ENCODE measurements around the gene PLEKHG5.

GRCh38 chr1:6463120-6463412 lies 28.4 kb downstream of the PLEKHG5 start:
- no peak for TF ChIP-seq POLR2AphosphoS5 (IDR thresholded peaks at IDR 0.05; ENCODE audit: low read length)
- TF ChIP-seq GABPA (IDR thresholded peaks at IDR 0.05; ENCODE audit: low read depth): no peak
- no peak for TF ChIP-seq IKZF1 (conservative IDR thresholded peaks at IDR 0.05)
- TF ChIP-seq YY1 (IDR thresholded peaks at IDR 0.05; ENCODE audit: low read depth, low read length): no peak
- no peak for TF ChIP-seq GATAD2B (conservative IDR thresholded peaks at IDR 0.05; ENCODE audit: low read depth)
- TF ChIP-seq FOXK2 (IDR thresholded peaks at IDR 0.05): no peak
- TF ChIP-seq CTCF (IDR thresholded peaks at IDR 0.05 in 2 of 3, conservative IDR thresholded peaks at IDR 0.05 in 1 of 3; ENCODE audit: control insufficient read depth in 2 of 3, extremely low read depth in 1 of 3, insufficient read depth in 1 of 3, low read depth in 3 of 3, low read length in 3 of 3): no peak
- no peak for TF ChIP-seq TCF7 (IDR thresholded peaks at IDR 0.05; ENCODE audit: borderline replicate concordance)
- TF ChIP-seq SREBF2 (IDR thresholded peaks at IDR 0.05; ENCODE audit: low read length): no peak
- no peak for TF ChIP-seq USF2 (IDR thresholded peaks at IDR 0.05; ENCODE audit: borderline replicate concordance, low read depth, low read length)

Measured in GM12878 (cell line).